ENCODE measurements around the gene SEMA3C. TPM values are rescaled to one million over a fixed set of nuclear protein-coding genes. Genes with fewer than 3 reads are reported as not detected.
"Not testable (repeated sequence)": the region's sequence is repeated elsewhere in the genome, so short reads cannot be mapped to it uniquely, and the experiment has no call there.

The SEMA3C gene
- total RNA-seq, 2 experiments from 2014 or later, result not detected

- H3K4me1 Mint-ChIP-seq, result no peaks in the 10 kb centered on the region
- ChIA-PET CTCF (no interaction called here), POLR2A (no interaction called here)
- DNase-seq, result no peak
- H3K4me3 Mint-ChIP-seq, result no peak overlapping the region
- H3K27ac Mint-ChIP-seq, result no peak overlapping the region
- H3K9me3 Mint-ChIP-seq, result no peaks in the 10 kb centered on the region
- no peaks in the 10 kb centered on the region for H3K27me3 Mint-ChIP-seq
- no peaks in the 10 kb centered on the region for H3K36me3 Mint-ChIP-seq (ENCODE audit: low read depth)
These were observed 23.6 kb upstream of the SEMA3C start for GRCh38 chr7:80942261-80943041.

GRCh38 chr7:80941208-80941758 is 22.4 kb upstream of the SEMA3C start:
- no peaks in the 10 kb centered on the region for H3K27me3 Mint-ChIP-seq
- POLR2A ChIA-PET, result no interaction called here
- no peak overlapping the region for H3K4me3 Mint-ChIP-seq
- no peak for DNase-seq
- H3K4me1 Mint-ChIP-seq, result no peaks in the 10 kb centered on the region
- H3K9me3 Mint-ChIP-seq, result no peaks in the 10 kb centered on the region
- H3K27ac Mint-ChIP-seq, result no peak overlapping the region
- H3K36me3 Mint-ChIP-seq (ENCODE audit: low read depth), result no peaks in the 10 kb centered on the region
- CTCF ChIA-PET, result no interaction called here

- Mint-ChIP-seq H3K4me3 (no peak overlapping the region), H3K36me3 (ENCODE audit: low read depth) (no peaks in the 10 kb centered on the region), H3K27me3 (no peaks in the 10 kb centered on the region), H3K27ac (no peak overlapping the region), H3K4me1 (no peaks in the 10 kb centered on the region), H3K9me3 (no peaks in the 10 kb centered on the region)
- ChIA-PET POLR2A (no interaction called here), CTCF (no interaction called here)
- DNase-seq, result no peak
These were observed 21.8 kb upstream of the SEMA3C start for GRCh38 chr7:80940539-80941207.

- Mint-ChIP-seq H3K4me3 (no peak overlapping the region), H3K27ac (no peak overlapping the region), H3K9me3 (no peaks in the 10 kb centered on the region), H3K4me1 (no peaks in the 10 kb centered on the region), H3K27me3 (no peaks in the 10 kb centered on the region), H3K36me3 (ENCODE audit: low read depth) (no peaks in the 10 kb centered on the region)
- CTCF ChIA-PET, result no interaction called here
- POLR2A ChIA-PET, result no interaction called here
- DNase-seq, result no peak
These were observed 18.5 kb upstream of the SEMA3C start for GRCh38 chr7:80937336-80937735.

GRCh38 chr7:80935991-80936780 is 17.3 kb upstream of the SEMA3C start:
- no peak overlapping the region for H3K4me3 Mint-ChIP-seq
- H3K36me3 Mint-ChIP-seq (ENCODE audit: low read depth), result no peaks in the 10 kb centered on the region
- CTCF ChIA-PET, result no interaction called here
- no peaks in the 10 kb centered on the region for H3K4me1 Mint-ChIP-seq
- POLR2A ChIA-PET, result no interaction called here
- H3K27me3 Mint-ChIP-seq, result no peaks in the 10 kb centered on the region
- no peak for DNase-seq
- no peaks in the 10 kb centered on the region for H3K9me3 Mint-ChIP-seq
- H3K27ac Mint-ChIP-seq, result no peak overlapping the region

GRCh38 chr7:80934321-80934720 is 15.5 kb upstream of the SEMA3C start:
- H3K27me3 Mint-ChIP-seq, result no peaks in the 10 kb centered on the region

GRCh38 chr7:80932536-80932935 is 13.7 kb upstream of the SEMA3C start:
- POLR2A ChIA-PET, result no interaction called here
- H3K9me3 Mint-ChIP-seq, result no peaks in the 10 kb centered on the region

More at GRCh38 chr7:80934321-80934720, 15.5 kb upstream of the SEMA3C start:
- CTCF ChIA-PET, result no interaction called here
- Mint-ChIP-seq H3K4me1 (no peaks in the 10 kb centered on the region), H3K9me3 (no peaks in the 10 kb centered on the region), H3K27ac (no peak overlapping the region), H3K4me3 (no peak overlapping the region), H3K36me3 (ENCODE audit: low read depth) (no peaks in the 10 kb centered on the region)
- DNase-seq, result no peak
- POLR2A ChIA-PET, result no interaction called here

GRCh38 chr7:80929619-80930018 is 10.8 kb upstream of the SEMA3C start:
- Mint-ChIP-seq H3K36me3 (ENCODE audit: low read depth) (no peaks in the 10 kb centered on the region), H3K4me3 (no peak overlapping the region), H3K27ac (no peak overlapping the region), H3K27me3 (no peaks in the 10 kb centered on the region), H3K4me1 (no peaks in the 10 kb centered on the region), H3K9me3 (no peaks in the 10 kb centered on the region)
- ChIA-PET CTCF (no interaction called here), POLR2A (no interaction called here)
- DNase-seq, result no peak

More at GRCh38 chr7:80932536-80932935, 13.7 kb upstream of the SEMA3C start:
- no peaks in the 10 kb centered on the region for H3K27me3 Mint-ChIP-seq
- DNase-seq, result no peak
- H3K4me3 Mint-ChIP-seq, result no peak overlapping the region
- CTCF ChIA-PET, result no interaction called here
- no peaks in the 10 kb centered on the region for H3K36me3 Mint-ChIP-seq (ENCODE audit: low read depth)
- H3K27ac Mint-ChIP-seq, result no peak overlapping the region
- no peaks in the 10 kb centered on the region for H3K4me1 Mint-ChIP-seq

GRCh38 chr7:80926955-80927354 is 8.1 kb upstream of the SEMA3C start:
- POLR2A ChIA-PET, DNase-seq: not testable (repeated sequence)

GRCh38 chr7:80924090-80924489 is 5.2 kb upstream of the SEMA3C start:
- Mint-ChIP-seq H3K4me1 (peaks cover 1% of the 10 kb centered on the region), H3K27me3 (peaks cover 33% of the 10 kb centered on the region), H3K27ac (no peak overlapping the region), H3K36me3 (ENCODE audit: low read depth) (no peaks in the 10 kb centered on the region), H3K4me3 (no peak overlapping the region), H3K9me3 (no peaks in the 10 kb centered on the region)
- POLR2A ChIA-PET, result no interaction called here
- DNase-seq, result no peak
- CTCF ChIA-PET, result no interaction called here

More at GRCh38 chr7:80926955-80927354, 8.1 kb upstream of the SEMA3C start:
- CTCF ChIA-PET; H3K27ac Mint-ChIP-seq; H3K4me3 Mint-ChIP-seq; H3K4me1 Mint-ChIP-seq; H3K36me3 Mint-ChIP-seq (ENCODE audit: low read depth); H3K9me3 Mint-ChIP-seq: not testable (repeated sequence)
- H3K27me3 Mint-ChIP-seq, result peaks cover 11% of the 10 kb centered on the region

GRCh38 chr7:80923211-80923612 is 4.4 kb upstream of the SEMA3C start:
- Mint-ChIP-seq H3K4me3 (no peak overlapping the region), H3K27me3 (peaks cover 39% of the 10 kb centered on the region), H3K9me3 (no peaks in the 10 kb centered on the region), H3K4me1 (peaks cover 5% of the 10 kb centered on the region), H3K36me3 (ENCODE audit: low read depth) (no peaks in the 10 kb centered on the region), H3K27ac (no peak overlapping the region)
- CTCF ChIA-PET, result interaction anchor here (1.0 kb wide), 1 partner anchor 17 kb away, joined by 3 read pairs; no protein-coding TSS in a partner anchor
- POLR2A ChIA-PET, result no interaction called here
- no peak for DNase-seq

- Mint-ChIP-seq H3K4me1 (peaks cover 7% of the 10 kb centered on the region), H3K27me3 (peaks cover 45% of the 10 kb centered on the region), H3K36me3 (ENCODE audit: low read depth) (no peaks in the 10 kb centered on the region), H3K9me3 (no peaks in the 10 kb centered on the region), H3K27ac (no peak overlapping the region), H3K4me3 (no peak overlapping the region)
- ChIA-PET CTCF (interaction anchor here (1.0 kb wide), 1 partner anchor 16 kb away, joined by 3 read pairs; no protein-coding TSS in a partner anchor), POLR2A (no interaction called here)
- no peak for DNase-seq
These were observed 3.6 kb upstream of the SEMA3C start for GRCh38 chr7:80922253-80923049.

Measured in activated CD4-positive, alpha-beta T cell treated with anti-CD3 and anti-CD28 coated beads, Interleukin-2, amount 10 ng/mL, durations not matched to agents 7 days and 5 days (primary cell).